HG02642 (cell line): ENCODE measurements around the gene PIK3R5.

Experiments used
- ATAC-seq: cut with Tn5 transposase; IDR thresholded peaks from one replicate; pipeline ENCODE4 v1.9.1; 2021; ENCODE audit warnings: mild to moderate bottlenecking; ENCODE audit not compliant: unreplicated experiment, poor library complexity

PIK3R5 gene

DNA sequence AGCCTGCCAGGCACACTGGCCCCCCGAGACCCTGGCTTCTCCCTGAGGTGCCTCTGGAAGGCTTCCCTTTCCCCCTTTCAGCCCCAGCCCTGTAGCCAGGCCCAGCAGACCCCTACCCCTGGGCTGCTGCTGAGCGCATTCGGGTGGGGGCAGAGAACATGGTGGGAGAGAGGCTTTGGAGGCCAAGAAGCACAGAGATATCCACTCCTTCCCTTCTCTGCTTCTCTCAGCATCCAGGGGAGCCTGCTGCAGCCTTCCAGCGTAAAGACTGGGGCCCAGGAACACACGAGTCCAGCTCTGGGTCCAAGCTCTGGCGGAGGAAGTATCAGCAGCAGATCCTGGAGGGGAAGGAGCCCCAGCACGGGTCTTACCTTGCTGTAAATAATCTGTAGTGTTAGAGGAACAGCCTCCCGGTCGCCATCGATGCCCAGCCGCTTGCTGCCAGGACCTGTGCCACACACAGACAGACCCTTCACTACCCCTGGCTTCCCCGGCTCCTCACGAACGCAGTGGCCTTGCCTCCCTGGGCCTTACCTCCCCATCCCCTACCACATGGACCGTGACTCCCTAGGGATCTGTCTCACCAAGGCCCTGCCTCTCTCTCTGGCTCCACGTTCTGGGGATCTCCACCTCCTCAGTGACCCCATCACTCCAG, 81.0 kb downstream of the PIK3R5 start:
- no peak for ATAC-seq

GRCh38 chr17:8883353-8883752, 82.2 kb downstream of the PIK3R5 start:
- ATAC-seq: no peak

DNA sequence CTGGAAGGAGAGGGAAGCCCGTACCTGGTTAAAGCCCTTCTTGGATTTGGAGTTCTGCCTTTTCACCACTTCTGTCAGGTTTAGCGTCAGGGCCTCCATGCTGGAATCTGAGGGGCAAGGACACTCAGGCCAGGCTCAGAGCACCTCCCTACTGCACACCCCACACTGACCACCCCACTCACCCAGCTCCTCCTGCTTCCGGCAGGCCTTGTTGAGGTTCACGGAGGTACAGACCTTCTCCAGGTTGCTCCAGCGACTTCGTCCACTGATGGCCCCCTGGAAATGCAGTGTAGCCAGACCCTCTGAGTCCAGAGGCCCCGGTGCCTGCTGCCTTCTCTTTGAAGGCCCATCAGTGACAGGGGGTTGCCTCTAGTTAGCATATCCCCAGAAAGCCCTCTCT, 83.9 kb downstream of the PIK3R5 start:
- no peak for ATAC-seq

GRCh38 chr17:8880466-8880865, 85.0 kb downstream of the PIK3R5 start:
- ATAC-seq: no peak

DNA sequence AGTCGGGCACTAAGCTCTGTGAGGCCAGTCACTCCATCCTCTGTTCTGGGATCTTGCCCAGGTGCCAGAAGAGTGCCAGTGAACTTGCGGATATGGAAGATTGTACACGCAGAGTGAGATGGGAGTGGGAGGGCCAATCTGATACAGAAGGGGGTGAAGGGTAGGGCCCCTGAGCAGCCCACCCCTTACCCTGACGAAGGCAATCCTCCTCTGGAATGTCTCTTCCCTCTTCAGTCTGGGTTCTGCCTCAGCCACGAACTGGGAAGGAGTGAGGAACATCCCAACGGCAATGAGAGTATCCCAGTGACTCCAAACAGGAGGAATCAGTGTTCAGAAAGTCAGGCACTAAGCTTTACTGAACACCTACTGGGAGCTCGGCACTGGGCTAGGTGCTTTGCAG, 86.1 kb downstream of the PIK3R5 start:
- ATAC-seq: no peak

GRCh38 chr17:8877984-8878383, 87.5 kb downstream of the PIK3R5 start:
- no peak for ATAC-seq

DNA sequence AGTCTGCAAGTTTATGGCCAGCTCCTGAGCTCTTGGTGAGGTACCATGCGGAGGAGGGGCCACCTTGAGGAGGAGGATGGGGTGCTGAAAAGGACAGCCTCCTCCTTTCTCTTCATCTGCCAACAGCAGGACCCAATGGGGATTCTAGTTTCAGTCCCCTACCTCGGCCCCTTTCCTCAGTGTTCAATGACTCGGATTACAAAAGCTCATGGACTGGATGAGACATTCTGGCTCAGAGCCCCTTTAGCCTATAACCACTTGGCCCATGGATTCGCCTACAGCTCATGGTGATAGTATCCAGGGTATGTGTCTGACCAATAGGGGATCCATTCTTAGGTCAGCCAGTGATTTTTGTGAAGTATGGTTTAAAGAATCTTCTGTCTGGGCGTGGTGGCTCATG, 89.5 kb downstream of the PIK3R5 start:
- no peak for ATAC-seq

DNA sequence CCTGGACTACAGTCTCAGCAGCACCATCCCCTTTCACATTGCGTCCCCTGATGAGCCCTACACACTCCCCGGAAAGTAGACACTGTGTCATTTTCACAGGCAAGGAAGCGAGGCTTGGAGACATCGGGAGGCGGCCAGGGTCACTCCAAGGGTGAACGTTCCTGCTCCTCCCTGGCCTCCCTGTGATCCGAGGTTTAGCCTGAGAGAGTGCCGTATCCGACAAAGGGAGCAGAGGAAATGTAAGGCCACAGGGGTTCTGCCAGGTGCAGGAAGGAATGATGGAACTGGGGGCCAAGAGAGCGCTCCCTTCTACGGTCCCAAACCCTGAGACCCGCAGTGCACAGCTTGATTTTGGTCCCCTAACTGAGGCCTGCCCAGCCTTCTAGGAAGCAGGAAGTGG, 90.1 kb downstream of the PIK3R5 start:
- ATAC-seq: no peak

- ATAC-seq: no peak
Measured at GRCh38 chr17:8873801-8874715, 91.4 kb downstream of the PIK3R5 start.

GRCh38 chr17:8872705-8873435, 92.6 kb downstream of the PIK3R5 start:
- ATAC-seq: no peak

GRCh38 chr17:8872036-8872704, 93.3 kb downstream of the PIK3R5 start:
- no peak for ATAC-seq

GRCh38 chr17:8871081-8871581, 94.4 kb downstream of the PIK3R5 start:
- ATAC-seq: no peak

DNA sequence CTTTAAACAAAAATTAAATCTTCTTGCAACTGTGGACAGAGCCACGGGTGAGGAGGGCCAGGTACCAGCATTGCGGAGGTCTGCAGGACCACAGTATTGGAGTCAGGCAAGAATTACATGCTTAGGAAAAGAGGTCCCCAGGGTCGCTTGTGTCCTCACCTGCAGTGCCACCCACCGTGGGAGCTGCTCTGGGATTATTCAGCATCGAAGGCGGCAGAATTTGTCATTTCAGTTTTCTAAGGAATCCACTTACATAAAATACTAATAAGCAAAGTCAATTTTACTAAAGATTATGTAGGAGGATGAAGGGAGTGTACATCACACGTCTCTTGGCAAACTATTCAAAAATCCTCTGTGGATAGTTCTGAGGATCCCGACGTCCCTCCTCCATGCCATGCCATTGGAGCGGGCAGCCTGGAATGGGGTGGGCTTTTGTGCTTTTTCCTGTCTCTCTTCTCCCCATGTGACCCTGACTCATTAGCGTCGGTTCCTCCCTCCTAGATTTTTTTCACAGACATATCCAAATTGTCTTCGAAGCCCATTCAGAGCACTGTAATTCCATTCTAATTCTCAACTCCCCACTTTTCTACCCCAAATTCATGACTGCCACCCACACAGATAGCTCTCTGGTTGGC, 95.0 kb downstream of the PIK3R5 start:
- ATAC-seq: no peak

GRCh38 chr17:8869114-8869815, 96.2 kb downstream of the PIK3R5 start:
- ATAC-seq: no peak

DNA sequence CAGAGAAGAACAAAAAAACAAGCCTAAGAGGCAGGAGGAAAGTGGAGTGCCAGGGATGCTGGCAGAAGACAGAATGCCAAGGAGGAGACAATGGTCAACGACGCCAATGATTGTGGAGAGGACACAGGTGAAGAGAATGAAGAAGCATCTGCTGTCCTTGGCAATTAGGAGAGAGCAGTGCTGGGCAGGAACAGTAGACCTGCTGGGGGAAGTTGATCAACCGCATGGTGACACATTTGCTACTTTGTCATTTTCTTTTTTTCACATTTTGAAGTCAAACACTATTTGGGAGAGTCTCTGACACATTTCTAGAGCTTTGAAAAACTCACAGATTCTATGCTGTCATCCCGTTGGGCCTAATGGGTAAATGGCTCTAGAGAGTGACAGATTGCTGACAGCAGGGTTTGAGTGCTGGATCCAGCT, 97.0 kb downstream of the PIK3R5 start:
- no peak for ATAC-seq

DNA sequence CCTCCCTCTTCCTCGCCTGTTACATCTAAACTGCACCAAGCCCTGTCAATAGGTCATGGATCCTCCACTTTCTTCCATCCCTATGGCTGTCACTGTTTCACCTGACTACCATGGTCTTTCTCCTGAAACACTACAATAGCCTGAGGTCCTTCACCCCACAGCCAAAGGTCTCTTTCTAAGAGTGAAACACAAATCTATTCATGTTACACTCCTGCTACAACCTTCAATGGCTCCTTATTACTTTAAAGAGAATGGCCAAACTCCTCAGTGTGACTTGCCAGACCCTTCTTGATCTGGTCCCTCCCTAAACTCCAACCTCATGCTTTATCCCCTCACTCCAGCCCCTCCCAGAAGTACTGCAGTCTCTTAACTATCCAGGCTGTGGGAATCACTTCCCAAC, 97.4 kb downstream of the PIK3R5 start:
- no peak for ATAC-seq

DNA sequence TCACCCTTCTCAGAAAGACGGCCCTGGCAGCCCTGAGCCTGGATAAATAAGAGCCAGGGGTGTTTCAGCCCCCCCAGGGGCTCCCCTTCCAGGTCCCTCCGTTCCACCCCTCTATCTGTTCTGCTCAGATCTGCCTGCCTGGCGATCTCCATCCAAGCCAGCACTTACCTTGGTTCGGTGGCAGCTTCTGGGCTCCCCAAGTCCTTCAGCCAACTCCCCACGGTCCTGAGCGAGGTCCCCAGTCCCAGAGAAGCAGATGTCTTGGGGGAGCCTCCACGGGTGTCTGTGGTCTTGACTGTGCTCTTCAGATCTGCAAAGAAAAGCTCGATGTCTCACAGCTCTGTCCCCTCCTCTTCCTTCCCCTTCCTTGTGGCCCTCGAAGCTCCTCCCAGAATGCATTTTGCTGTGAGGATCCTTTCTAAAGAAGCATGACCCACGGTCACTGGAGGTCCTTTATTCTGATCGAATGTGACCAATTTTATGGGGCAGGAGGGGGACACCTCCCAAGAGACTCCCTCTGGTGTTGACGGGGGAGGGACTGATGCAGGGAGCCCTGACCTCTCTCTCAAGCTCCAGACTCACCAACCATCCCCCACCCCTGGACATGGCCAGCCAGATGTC, 98.0 kb downstream of the PIK3R5 start, which contains the start of gene PIK3R6:
Gene PIK3R6, minus strand, starts transcription at position 314 of the 621 bp plus-strand sequence. CDS start 17,880 bp downstream, outside the sequence.
- no peak for ATAC-seq

- no peak for ATAC-seq
Measured at GRCh38 chr17:8865811-8866210, 99.7 kb downstream of the PIK3R5 start.

DNA sequence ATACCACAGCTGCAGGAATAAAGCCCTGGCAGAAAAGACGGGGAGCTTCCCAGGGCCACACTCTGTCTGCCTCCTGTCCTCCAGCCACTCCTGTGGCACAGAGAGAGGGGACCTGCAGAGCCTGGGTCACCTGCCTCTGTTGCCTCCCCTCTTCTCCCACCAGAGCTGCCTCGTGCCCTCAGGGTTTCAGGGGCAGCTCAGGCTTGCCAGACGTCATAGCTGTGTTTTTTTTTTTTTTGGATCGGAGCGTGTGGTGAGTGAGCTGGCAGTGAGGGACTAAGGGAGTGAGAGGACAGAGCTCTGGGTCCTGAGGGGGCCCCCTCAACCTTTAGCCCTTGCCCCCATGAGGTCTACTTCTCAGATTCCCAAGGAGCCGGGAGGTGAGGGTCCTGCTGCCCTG, 100.1 kb downstream of the PIK3R5 start:
- ATAC-seq: no peak
